T-cell (primary cell): Measurements from ENCODE around the gene GTF3C1. TPM values are rescaled to one million over a fixed set of nuclear protein-coding genes. Genes with fewer than 3 reads are reported as not detected.

ENCODE experiments used
- ATAC-seq, 4 experiments: fragments of 200-7000 bp in 3 of 4; fragments of 150-1000 bp in 1 of 4; cut with Tn5 transposase; replicated peaks in 1 of 4; 1 replicate in 3 of 4; 2 replicates in 1 of 4; pipeline ENCODE4 v1.10.0; 2021; ENCODE audit warnings: moderate library complexity in 3 of 4, mild to moderate bottlenecking in 2 of 4, moderate number of reproducible peaks in 1 of 4
- CTCF ChIA-PET, 2 donors: fragments of 300-600 bp; sonication (Branson Sonifier 250); formaldehyde crosslinking; loops; one replicate each; lab custom pipeline; 2022; ENCODE audit warnings: antibody characterized with exemption in 2 of 2; lab: Charles Lee
- POLR2A ChIA-PET, 2 donors: fragments of 300-600 bp; sonication (Branson Sonifier 250); formaldehyde crosslinking; loops; one replicate each; lab custom pipeline; 2022; ENCODE audit warnings: antibody characterized with exemption in 2 of 2; lab: Charles Lee
- DNase-seq, 35 experiments: peaks; one replicate each; pipeline versions ENCODE4 v3.0.0 to v3.0.0-alpha.2; 2013 to 2023
- H3K27ac ChIP-seq: one replicate; pipeline ENCODE4 v1.5.1; 2013; ENCODE audit warnings: low read length
- H3K27me3 ChIP-seq, 2 experiments: replicated peaks in 1 of 2; 1 replicate in 1 of 2; 2 replicates in 1 of 2; pipeline versions ENCODE4 v1.6.1 to v1.7.0; 2013; ENCODE audit warnings: low read length in 1 of 2, mixed read lengths in 1 of 2; ENCODE audit not compliant: control insufficient read depth in 2 of 2, insufficient read depth in 2 of 2; ENCODE audit errors: extremely low read depth in 1 of 2
- H3K36me3 ChIP-seq, 2 donors: 1 replicate in 1 of 2; 2 replicates in 1 of 2; pipeline versions ENCODE4 v1.6.1 to v1.7.0; 2013; ENCODE audit warnings: low read length in 1 of 2; ENCODE audit not compliant: control insufficient read depth in 2 of 2, insufficient read depth in 1 of 2; ENCODE audit errors: extremely low read depth in 1 of 2
- H3K4me1 ChIP-seq, 2 experiments: 1 replicate in 1 of 2; 2 replicates in 1 of 2; pipeline versions ENCODE4 v1.6.1 to v1.7.0; 2013; ENCODE audit warnings: low read length in 2 of 2, mixed read lengths in 1 of 2; ENCODE audit not compliant: insufficient read depth in 2 of 2, control insufficient read depth in 1 of 2; ENCODE audit errors: extremely low read depth in 1 of 2
- H3K4me3 ChIP-seq, 2 donors: 1 replicate in 1 of 2; 2 replicates in 1 of 2; pipeline versions ENCODE4 v1.5.1 to v1.7.0; 2013; ENCODE audit warnings: mild to moderate bottlenecking in 2 of 2, low read length in 1 of 2, moderate library complexity in 1 of 2; ENCODE audit not compliant: control insufficient read depth in 1 of 2; ENCODE audit errors: extremely low read depth in 1 of 2
- H3K9me3 ChIP-seq: 2 replicates; pipeline ENCODE4 v1.7.0; 2013
- H3K27ac Mint-ChIP-seq, 2 donors: one replicate each; pipeline ENCODE4 v1.8.0; 2020 to 2021; ENCODE audit warnings: mild to moderate bottlenecking in 2 of 2, mixed read lengths in 2 of 2
- H3K27me3 Mint-ChIP-seq, 2 donors: one replicate each; pipeline ENCODE4 v1.8.0; 2021 to 2022; ENCODE audit warnings: mixed read lengths in 2 of 2
- H3K36me3 Mint-ChIP-seq: one replicate; pipeline ENCODE4 v1.8.0; 2021; ENCODE audit warnings: mixed read lengths
- H3K4me1 Mint-ChIP-seq, 3 donors: one replicate each; pipeline ENCODE4 v1.8.0; 2020 to 2022; ENCODE audit warnings: mixed read lengths in 3 of 3, mild to moderate bottlenecking in 1 of 3
- H3K4me3 Mint-ChIP-seq, 3 donors: one replicate each; pipeline ENCODE4 v1.8.0; 2020 to 2022; ENCODE audit warnings: mild to moderate bottlenecking in 3 of 3, mixed read lengths in 3 of 3, moderate library complexity in 3 of 3
- H3K9me3 Mint-ChIP-seq, 3 donors: one replicate each; pipeline ENCODE4 v1.8.0; 2020 to 2022; ENCODE audit warnings: mixed read lengths in 3 of 3
- WGBS: methylation state at CpG from one replicate; pipeline ENCODE4 v1.1.5; 2013; ENCODE audit warnings: missing lambda C conversion rate; ENCODE audit not compliant: insufficient coverage; 5-methylcytosine and 5-hydroxymethylcytosine counted together
- total RNA-seq, 35 experiments: library from RNA in 6 of 35; stranded (reverse) in 6 of 35; fragments of 120-200 nt in 1 of 35; gene quantifications; one replicate each; pipeline versions ENCODE4 v1.2.1 to v1.2.4 and lab custom pipeline; 2013 to 2026

Gene GTF3C1
- total RNA-seq, 5 donors from 2014 or later (not counting 1 experiment from before 2014, with no cell fraction given): 60.3 to 72.8 (median 61.4) TPM

- ATAC-seq: no peak
- no peak overlapping the region for H3K4me3 Mint-ChIP-seq
- POLR2A ChIA-PET: no interaction called here
Measured at GRCh38 chr16:27432558-27432957, 117.2 kb downstream of the GTF3C1 start.

GRCh38 chr16:27431773-27432532, 117.8 kb downstream of the GTF3C1 start:
- Histone ChIP-seq H3K27me3 (no peaks in the 10 kb centered on the region), H3K4me1 (peaks cover 8 to 52% of the 10 kb centered on the region in 2 experiments), H3K9me3 (no peaks in the 10 kb centered on the region), H3K36me3 (peaks cover 4 to 81% of the 10 kb centered on the region in 2 donors), H3K4me3 (no peak overlapping the region), H3K27ac (no peak overlapping the region)
- CTCF ChIA-PET: no interaction called here
- ATAC-seq (peak in 1 of 4 experiments; percentile 19), DNase-seq (peak in 2 of 35 experiments; percentile 3 to 15)
- Mint-ChIP-seq H3K4me3 (no peak overlapping the region), H3K4me1 (peaks cover 31 to 48% (median 41%) of the 10 kb centered on the region in 3 donors), H3K36me3 (peaks cover 41% of the 10 kb centered on the region), H3K9me3 (no peaks in the 10 kb centered on the region), H3K27ac (peak overlapping the region; percentile 69 to 85), H3K27me3 (no peaks in the 10 kb centered on the region)
- POLR2A ChIA-PET: interaction anchor here in 1 of 2 donors (1.1 kb wide), 1 partner anchor 9 kb away, joined by 3 read pairs; no protein-coding TSS in a partner anchor
- 94% methylated on average over 5 of the region's 15 CpGs for WGBS

More at GRCh38 chr16:27432558-27432957, 117.2 kb downstream of the GTF3C1 start:
- DNase-seq: peak in 2 of 35 experiments; percentile 11 to 13
- Histone ChIP-seq H3K9me3 (no peaks in the 10 kb centered on the region), H3K4me1 (peaks cover 8 to 50% of the 10 kb centered on the region in 2 experiments), H3K27me3 (no peaks in the 10 kb centered on the region), H3K27ac (no peak overlapping the region), H3K36me3 (peaks cover 7 to 85% of the 10 kb centered on the region in 2 donors), H3K4me3 (no peak overlapping the region)
- H3K27ac Mint-ChIP-seq: peak overlapping the region; percentile 69 to 85
- H3K4me1 Mint-ChIP-seq: peaks cover 25 to 42% (median 35%) of the 10 kb centered on the region in 3 donors
- no peaks in the 10 kb centered on the region for H3K27me3 Mint-ChIP-seq
- no peaks in the 10 kb centered on the region for H3K9me3 Mint-ChIP-seq
- peaks cover 47% of the 10 kb centered on the region for H3K36me3 Mint-ChIP-seq
- CTCF ChIA-PET: no interaction called here
- 83% methylated on average over 1 of the region's 6 CpGs for WGBS

GRCh38 chr16:27430923-27431484, 118.7 kb downstream of the GTF3C1 start:
- Histone ChIP-seq H3K27me3 (no peaks in the 10 kb centered on the region), H3K36me3 (peaks cover 4 to 71% of the 10 kb centered on the region in 2 donors), H3K4me3 (no peak overlapping the region), H3K27ac (no peak overlapping the region), H3K9me3 (no peaks in the 10 kb centered on the region), H3K4me1 (peaks cover 10 to 58% of the 10 kb centered on the region in 2 experiments)
- peaks cover 33% of the 10 kb centered on the region for H3K36me3 Mint-ChIP-seq
- no peaks in the 10 kb centered on the region for H3K27me3 Mint-ChIP-seq
- DNase-seq: peak in 3 of 35 experiments; percentile 2 to 22 (median 8)
- ChIA-PET POLR2A (interaction anchor here (0.6 to 1.1 kb wide), 3 partner anchors 8 to 162 kb away, joined by 3 read pairs; no protein-coding TSS in a partner anchor), CTCF (no interaction called here)
- H3K4me1 Mint-ChIP-seq: peaks cover 40 to 57% (median 48%) of the 10 kb centered on the region in 3 donors
- WGBS: 74% methylated on average over 3 of the region's 10 CpGs
- no peak overlapping the region for H3K4me3 Mint-ChIP-seq
- ATAC-seq: no peak
- no peaks in the 10 kb centered on the region for H3K9me3 Mint-ChIP-seq
- H3K27ac Mint-ChIP-seq: peak overlapping the region in 1 of 2 donors; percentile 85

GRCh38 chr16:27430512-27430911, 119.2 kb downstream of the GTF3C1 start:
- no peaks in the 10 kb centered on the region for H3K27me3 ChIP-seq
- no peaks in the 10 kb centered on the region for H3K9me3 ChIP-seq
- Mint-ChIP-seq H3K27me3 (no peaks in the 10 kb centered on the region), H3K4me1 (peaks cover 44 to 61% (median 52%) of the 10 kb centered on the region in 3 donors), H3K4me3 (no peak overlapping the region), H3K27ac (peak overlapping the region; percentile 78 to 84), H3K9me3 (no peaks in the 10 kb centered on the region), H3K36me3 (peaks cover 31% of the 10 kb centered on the region)
- ATAC-seq (no peak), DNase-seq (peak in 2 of 35 experiments; percentile 3 to 4)
- H3K4me3 ChIP-seq: no peak overlapping the region
- ChIA-PET POLR2A (interaction anchor here in 1 of 2 donors (1.1 kb wide), 1 partner anchor 8 kb away, joined by 3 read pairs; no protein-coding TSS in a partner anchor), CTCF (no interaction called here)
- H3K36me3 ChIP-seq: peaks cover 4 to 66% of the 10 kb centered on the region in 2 donors
- WGBS: 100% methylated on average over 4 of the region's 7 CpGs
- H3K4me1 ChIP-seq: peaks cover 10 to 62% of the 10 kb centered on the region in 2 experiments
- H3K27ac ChIP-seq: no peak overlapping the region

- ChIA-PET CTCF (no interaction called here), POLR2A (no interaction called here)
Measured at GRCh38 chr16:27429981-27430441, 119.7 kb downstream of the GTF3C1 start.

GRCh38 chr16:27429330-27429871, 120.3 kb downstream of the GTF3C1 start:
- no peaks in the 10 kb centered on the region for H3K27me3 Mint-ChIP-seq
- H3K27ac ChIP-seq: no peak overlapping the region
- no peaks in the 10 kb centered on the region for H3K9me3 ChIP-seq
- no peaks in the 10 kb centered on the region for H3K9me3 Mint-ChIP-seq
- peaks cover 37% of the 10 kb centered on the region for H3K36me3 Mint-ChIP-seq
- no peak overlapping the region for H3K4me3 ChIP-seq
- CTCF ChIA-PET: no interaction called here
- H3K27ac Mint-ChIP-seq: peak overlapping the region; percentile 63 to 75
- WGBS: 95% methylated on average over 7 of the region's 11 CpGs
- ATAC-seq (no peak), DNase-seq (peak in 2 of 35 experiments; percentile 3 to 7)
- peaks cover 44 to 72% (median 63%) of the 10 kb centered on the region in 3 donors for H3K4me1 Mint-ChIP-seq
- no peak overlapping the region for H3K4me3 Mint-ChIP-seq
- H3K36me3 ChIP-seq: peaks cover 6 to 61% of the 10 kb centered on the region in 2 donors
- H3K4me1 ChIP-seq: peaks cover 10 to 64% of the 10 kb centered on the region in 2 experiments
- no peaks in the 10 kb centered on the region for H3K27me3 ChIP-seq
- POLR2A ChIA-PET: no interaction called here

More at GRCh38 chr16:27429981-27430441, 119.7 kb downstream of the GTF3C1 start:
- Histone ChIP-seq H3K27me3 (no peaks in the 10 kb centered on the region), H3K4me1 (peaks cover 10 to 65% of the 10 kb centered on the region in 2 experiments), H3K27ac (no peak overlapping the region), H3K4me3 (no peak overlapping the region), H3K9me3 (no peaks in the 10 kb centered on the region), H3K36me3 (peaks cover 4 to 63% of the 10 kb centered on the region in 2 donors)
- Mint-ChIP-seq H3K9me3 (no peaks in the 10 kb centered on the region), H3K27ac (peak overlapping the region in 1 of 2 donors; percentile 84), H3K4me3 (no peak overlapping the region), H3K36me3 (peaks cover 36% of the 10 kb centered on the region), H3K27me3 (no peaks in the 10 kb centered on the region), H3K4me1 (peaks cover 44 to 66% (median 56%) of the 10 kb centered on the region in 3 donors)
- peak in 3 of 35 experiments; percentile 2 to 23 (median 9) for DNase-seq
- 82% methylated on average over 8 of the region's 16 CpGs for WGBS
- no peak for ATAC-seq
